ENCODE measurements around the gene SDK2.

DNA sequence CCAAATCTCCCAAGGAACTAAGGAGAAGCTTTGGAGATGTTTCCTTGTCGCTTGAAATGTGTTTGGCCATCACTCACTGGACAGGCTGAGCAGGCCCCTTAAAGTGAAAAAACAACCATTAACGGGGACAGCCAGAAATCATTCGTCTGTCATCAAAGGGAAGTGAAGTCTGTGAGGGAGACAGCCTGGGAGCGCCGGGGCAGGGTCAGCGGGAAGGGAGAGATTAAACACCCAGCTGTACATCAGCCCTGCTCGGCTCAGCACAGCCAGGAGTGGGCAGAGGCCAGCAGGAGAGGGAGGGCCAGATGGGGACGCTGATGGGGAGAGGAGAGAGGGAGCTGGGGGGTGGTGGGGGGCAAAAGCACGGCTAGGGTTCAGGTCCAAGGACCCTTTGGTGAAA is 105.1 kb downstream of the SDK2 start:
- TF ChIP-seq GATA3 (IDR thresholded peaks at IDR 0.05; ENCODE audit: low read depth, low read length) (no peak), GATA2 (IDR thresholded peaks at IDR 0.05; ENCODE audit: low read depth, low read length) (no peak)

All from SH-SY5Y (cell line).